Activated T-cell treated with anti-CD3 and anti-CD28 coated beads for 48 hours (primary cell): ENCODE results near the gene CHMP5.

Source experiments
- DNase-seq: peaks from one replicate; pipeline ENCODE4 v3.0.0-alpha.2; 2020; ENCODE audit warnings: low read depth

The CHMP5 gene

DNA sequence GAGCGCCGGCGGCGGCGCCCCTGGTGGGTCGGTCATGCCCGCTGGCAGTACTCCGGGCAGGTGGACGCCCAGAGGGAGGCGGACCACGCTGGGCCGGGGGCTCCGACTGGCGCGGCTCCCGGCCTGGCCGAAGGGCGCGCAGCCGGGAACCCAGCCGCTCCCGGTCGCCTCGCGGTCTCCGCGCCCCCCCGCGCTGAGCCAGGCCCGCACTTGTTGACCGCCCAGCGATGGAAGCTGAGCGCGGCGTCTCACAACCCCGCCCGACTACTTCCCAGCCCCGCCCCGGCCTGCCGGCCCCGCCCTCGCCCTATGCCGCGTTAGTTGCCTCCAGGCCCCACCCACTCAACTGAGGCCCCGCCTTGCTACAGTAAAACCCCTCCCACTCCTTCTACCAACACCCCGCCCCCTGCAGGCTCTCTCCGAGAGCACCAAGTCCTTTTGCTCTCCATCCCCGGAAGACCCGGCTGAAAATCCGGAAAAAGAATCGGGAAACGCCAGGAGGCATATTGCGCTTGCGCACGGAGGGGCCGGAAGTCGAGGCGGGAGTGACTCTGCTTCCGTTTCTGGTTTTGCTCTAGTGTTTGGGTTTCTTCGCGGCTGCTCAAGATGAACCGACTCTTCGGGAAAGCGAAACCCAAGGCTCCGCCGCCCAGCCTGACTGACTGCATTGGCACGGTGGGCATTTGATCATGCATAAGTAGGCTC, at the start of gene CHMP5, which contains the start of gene BAG1:
TSS of gene CHMP5 (plus strand) at position 577 of the 705 bp plus-strand sequence. CDS start at position 607, 30 bp downstream.
TSS of gene BAG1 (minus strand) at position 236 of the 705 bp plus-strand sequence.
- DNase-seq = peak; percentile 99

DNA sequence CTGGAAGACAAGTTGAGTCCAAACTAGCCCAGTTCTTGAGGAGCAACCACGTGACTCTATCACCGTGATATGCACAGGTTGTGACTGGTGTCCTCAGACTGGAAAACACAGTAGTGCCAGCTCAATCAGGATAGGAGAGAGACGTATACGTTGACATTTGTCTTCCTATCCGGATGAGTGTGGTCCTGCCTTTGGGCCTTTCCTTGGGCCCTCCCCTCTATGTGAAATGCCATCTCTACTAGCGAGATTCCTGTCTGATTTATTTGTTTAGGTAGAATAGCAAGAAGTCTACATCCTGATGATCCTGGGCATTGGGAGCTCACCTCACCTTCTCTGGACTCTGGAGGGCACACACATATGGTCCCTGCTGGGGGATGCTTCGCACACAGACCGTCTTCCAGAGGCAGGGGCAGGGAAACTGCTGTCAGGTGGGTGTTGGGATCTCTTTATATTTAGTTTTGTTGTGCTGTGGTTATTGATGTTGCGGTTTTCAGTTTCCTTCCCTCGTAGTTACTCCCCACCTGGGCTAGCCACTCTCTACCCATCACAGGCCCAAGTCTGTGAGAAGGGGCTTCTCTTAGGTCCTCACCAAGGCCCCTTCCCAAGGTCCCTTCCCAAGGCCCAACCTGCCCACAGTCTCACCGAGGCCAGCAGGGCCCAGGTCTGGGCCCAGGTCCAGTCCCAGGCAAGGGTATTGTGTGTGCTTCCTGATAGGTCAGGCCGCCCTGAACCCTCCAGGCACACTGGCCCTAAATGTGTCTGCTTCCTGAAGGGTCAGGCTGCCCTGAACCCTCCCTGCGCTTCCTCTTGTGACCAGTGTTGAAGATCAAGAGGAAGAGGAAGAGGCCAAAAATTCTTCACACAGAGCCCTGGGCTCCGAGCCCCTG, 43.9 kb upstream of the CHMP5 start:
- DNase-seq = no peak

DNA sequence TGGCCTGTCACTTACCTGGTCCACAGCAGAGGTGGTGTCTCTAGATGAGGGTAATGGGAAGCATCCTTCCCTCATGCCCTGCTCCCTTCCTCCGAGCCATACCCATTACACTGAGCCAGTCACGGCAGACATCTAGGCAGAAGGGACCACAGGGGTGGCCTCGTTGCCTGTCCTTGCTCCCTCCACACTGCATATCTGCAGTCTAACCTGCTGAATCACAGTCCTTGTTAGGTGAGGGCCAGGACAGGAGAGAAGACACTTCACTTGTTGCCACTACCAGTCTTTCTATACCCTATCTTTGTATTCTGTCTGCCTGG, 43.3 kb upstream of the CHMP5 start:
- no peak for DNase-seq

DNA sequence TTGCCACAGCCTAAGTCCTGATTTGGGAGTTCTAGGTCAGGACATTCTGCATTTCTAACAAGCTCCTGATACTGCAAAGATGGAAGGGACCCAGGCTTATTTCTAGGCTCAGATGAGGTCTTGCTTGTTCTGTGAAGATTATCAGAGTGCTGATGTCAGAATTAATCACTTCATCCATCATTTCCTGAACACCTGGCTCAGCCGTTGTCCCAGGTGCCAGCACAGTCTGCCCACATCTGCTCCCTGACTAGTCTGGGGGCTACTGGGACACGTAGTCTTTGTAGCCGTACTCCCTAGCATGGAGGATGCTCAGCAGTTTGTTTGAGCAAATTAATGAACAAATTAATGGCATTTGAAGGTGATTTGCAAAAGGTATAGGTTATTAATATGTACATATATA, 42.8 kb upstream of the CHMP5 start:
- no peak for DNase-seq

DNA sequence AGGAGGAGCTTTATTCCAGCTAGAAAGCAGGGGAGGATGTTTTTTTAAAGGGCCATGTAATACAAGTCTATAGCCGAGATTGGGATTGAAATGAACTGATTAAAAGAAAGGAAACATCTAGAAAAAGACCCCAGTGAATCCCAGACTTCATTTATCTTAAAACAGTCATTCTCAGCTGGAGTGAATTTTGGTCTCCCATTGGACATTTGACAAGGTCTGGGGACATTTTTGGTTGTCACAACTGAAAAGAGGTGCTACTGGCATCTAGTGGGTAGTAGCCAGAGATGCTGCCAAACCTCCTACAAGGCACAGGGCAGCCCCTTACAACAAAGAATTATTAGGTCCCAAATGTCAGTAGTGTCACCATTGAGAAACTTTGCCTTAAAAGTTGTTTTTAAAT, 41.2 kb upstream of the CHMP5 start:
- no peak for DNase-seq

DNA sequence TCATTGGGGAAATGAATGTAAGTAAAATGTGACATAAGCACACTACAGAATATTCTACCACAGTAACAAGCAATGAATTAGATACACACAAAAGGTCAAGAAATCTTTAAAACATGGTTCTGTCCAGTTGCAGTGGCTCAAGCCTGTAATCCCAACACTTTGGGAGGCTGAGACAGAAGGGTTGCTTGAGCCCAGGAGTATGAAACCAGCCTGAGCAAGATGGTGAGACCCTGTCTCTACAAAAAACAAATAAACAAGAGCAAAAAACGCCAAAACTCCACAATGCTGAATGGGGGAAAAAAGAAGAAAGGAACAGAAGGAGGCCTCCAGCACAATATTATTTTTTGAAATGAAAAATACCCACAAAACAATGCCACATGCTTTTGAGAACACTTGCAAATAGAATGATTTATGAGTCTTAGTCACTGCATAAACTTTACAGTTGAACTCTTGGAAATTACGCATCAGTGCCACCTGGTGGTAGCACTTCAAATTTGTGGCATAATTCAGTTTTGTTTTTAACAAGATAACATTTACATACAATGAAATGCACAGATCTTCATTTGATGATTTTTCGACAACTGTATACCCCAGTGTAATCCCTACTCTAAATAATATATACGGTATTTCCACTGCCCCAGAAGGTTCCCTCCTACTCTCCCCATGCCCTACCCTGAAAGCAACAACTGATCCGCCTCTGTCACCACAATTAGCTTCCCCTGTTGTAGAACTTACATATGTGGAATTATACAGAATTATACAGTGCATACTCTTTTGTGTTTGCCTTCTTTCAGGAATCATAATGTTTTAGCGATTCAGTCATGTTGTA, 39.3 kb upstream of the CHMP5 start:
- DNase-seq = peak; percentile 45

DNA sequence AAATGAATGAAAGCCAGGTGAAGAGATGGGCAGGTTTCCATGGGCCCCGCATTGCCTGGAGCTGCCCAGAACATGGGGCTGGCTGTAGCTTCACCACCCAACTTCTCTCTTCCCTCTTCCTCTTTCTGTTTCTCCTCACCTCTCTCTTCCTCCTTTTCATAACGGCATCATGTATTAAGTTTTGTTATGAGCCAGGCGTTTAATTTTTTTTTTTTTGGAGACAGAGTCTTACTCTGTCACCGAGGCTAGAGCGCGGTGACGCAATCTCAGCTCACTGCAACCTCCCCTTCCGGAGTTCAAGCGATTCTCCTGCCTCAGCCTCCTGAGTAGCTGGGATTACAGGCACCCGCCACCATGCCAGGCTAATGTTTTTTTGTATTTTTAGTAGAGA, 37.8 kb upstream of the CHMP5 start:
- no peak for DNase-seq

DNA sequence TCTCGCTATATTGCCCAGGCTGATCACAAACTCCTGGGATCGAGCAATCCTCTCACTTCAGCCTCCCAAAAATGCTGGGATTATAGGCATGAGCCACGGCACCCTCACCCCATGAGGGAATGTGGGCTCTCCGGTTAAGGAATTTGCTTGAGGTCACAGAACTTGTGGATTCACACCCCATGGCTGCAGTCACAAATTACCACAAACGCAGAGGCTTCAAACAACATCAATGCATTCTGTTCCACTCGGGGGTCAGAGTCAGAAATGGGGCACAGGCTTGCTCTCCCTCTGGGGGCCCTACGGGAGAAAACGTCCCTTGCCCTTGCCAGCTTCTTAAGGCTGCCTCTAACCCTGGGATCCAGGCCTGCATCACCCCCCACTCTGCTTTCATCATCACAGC, 37.1 kb upstream of the CHMP5 start:
- no peak for DNase-seq

DNA sequence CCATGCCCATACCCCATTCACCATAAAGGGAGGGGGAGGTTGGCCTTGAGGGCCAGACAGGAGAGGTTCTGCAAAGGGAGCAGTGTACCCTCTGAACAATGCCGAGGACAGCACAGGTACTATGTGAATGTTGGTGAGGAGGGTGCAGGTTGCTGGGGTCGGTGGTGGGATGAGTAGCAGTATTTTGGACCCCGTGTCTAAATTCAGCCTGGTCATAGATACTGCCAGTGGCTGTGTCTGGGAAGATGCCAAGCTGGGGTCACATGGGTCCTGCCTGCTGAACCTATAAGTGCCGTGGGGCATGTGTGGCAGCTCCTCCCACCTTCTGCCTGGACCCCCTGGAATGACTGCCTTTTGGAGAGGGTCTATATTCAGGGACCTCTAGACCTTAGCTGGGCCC, 36.2 kb upstream of the CHMP5 start:
- DNase-seq = no peak

DNA sequence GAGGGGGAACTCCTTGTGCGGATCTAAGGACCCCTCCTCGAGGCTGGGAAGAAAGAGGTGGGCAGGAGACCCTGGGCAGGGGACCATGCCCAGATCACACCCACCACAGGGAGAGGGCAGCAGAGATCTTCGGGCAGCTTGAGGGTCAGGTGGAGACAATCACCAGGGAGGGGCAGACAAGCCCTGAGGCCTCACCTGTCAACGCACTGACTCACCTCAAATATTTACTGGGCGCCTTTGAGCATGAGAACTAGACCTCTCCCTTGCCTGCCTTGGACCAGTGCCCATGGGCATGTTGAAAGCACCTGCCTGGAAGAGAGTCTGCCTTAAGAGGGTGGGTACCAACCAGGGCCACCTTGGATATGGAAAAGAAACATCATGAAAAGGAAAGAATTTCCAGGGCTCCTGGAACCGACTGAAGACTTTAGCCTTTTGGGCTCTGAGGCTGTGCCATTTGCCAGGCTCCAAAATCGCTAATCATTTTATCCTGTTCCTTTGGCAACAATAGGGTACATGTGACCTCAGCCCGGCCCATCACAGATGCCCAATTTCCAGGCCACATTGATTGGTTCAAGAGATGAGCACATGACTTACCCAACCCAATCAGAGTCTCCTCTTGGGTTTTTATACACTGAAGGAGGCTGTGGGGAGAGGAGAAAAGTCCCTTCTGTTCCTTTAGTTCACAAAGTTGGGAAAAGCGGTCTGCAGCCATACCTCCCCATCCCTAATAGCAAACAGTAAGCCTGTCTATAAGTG, 35.3 kb upstream of the CHMP5 start:
- DNase-seq = no peak

DNA sequence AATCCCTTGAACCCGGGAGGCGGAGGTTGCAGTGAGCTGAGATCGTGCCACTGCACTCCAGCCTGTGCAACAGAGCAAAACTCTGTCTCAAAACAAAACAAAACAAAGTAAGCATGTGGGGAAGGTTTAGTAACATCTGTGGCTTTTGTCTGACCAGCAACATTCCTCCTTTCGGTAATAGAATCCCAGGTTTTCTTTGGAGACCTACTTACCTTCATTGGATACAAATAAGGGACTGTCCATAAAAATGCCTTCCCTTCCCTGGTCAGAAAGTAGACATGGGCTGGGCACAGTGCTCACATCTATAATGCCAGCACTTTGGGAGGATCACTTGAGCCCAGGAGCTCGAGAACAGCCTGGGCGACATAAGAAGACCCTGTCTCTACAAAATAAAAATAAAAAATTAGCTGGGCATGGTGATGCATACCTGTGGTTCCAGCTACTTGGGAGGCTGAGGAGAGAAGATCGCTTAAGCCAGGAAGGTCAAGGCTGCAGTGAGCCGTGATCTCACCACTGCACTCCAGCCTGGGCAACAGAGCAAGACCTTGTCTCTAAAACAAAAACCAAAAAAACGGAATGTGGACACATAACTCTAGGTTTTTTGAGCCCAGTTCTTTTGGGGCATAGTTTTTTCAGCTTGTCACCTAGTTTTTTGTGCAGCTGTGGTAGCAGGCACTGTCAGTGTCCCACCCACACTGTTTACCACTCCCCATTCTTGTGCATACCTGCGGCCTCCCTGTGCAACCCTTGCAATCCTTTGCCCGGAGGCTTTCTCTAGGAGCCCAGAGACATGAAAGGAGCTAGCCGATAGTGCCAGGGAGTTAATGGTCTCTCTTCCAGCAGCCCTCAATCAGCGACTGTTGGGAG, 33.9 kb upstream of the CHMP5 start:
- no peak for DNase-seq

DNA sequence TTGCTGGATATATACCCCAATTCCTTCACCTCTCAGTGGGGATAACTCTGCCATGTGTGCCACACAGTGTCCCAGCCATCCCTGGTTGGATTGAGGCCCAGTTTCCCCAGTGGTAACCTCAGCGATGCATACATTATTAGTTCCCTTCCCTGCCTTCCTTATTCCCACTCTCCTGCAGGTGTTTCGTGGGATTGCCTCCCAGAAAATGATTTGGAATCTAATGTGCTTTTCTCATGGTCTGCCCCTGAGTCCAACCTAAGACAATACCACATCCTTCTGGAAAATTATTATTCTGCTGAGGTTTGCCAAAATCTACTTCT, 33.3 kb upstream of the CHMP5 start:
- no peak for DNase-seq

DNA sequence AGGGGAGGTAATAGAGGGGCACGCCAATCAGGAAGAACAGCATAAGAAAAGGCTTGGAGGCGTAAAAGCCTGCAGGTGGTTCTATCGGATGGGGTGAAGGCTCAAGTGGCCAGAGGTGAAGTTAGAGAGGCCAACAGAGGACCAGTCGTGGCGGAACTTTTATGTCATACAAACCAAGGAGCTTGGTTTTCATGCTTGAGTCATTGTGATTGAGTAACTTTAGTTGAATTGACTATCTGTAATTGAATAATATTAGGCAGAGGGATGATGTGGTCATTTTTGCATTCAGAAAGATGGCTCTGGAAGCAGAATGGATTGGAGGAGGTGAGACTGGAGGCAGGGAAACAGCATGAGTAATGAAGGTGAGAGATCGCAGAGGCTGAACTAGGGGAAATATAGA, 32.0 kb upstream of the CHMP5 start:
- DNase-seq = no peak

DNA sequence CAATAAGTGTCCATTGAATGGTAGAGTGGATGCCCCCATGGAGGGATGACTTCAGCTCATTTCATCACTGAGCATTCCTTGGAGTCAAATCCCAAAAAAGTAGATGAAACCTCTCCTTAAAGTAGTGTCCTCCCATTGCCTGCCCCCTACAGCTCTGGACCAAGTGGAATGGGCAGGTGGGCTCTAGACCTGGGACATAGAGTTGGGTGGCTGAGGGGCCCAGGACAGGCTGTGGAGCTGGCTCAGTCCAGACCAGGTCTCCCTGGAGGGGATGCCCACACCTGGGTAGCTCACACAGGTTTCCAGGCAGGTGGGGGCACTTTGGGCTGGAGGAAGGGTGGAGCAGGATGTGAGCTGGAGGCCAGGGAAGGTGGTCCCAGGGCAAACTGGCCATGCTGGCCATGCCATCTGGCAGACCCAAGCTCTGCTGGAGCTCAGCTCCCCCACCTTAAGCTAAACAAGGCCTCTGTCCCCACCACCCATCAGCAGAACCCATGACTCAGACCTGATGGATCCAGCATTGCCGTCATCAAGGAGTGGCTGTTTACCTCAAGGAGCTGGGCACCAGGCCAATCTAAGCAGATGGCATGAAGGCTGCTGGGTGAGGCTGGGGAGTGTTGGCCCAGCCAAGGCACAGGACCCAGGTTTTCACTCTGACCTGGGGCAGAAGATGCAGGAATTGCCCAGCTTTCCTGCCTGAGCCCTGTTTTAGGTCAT, 31.1 kb upstream of the CHMP5 start:
- no peak for DNase-seq

DNA sequence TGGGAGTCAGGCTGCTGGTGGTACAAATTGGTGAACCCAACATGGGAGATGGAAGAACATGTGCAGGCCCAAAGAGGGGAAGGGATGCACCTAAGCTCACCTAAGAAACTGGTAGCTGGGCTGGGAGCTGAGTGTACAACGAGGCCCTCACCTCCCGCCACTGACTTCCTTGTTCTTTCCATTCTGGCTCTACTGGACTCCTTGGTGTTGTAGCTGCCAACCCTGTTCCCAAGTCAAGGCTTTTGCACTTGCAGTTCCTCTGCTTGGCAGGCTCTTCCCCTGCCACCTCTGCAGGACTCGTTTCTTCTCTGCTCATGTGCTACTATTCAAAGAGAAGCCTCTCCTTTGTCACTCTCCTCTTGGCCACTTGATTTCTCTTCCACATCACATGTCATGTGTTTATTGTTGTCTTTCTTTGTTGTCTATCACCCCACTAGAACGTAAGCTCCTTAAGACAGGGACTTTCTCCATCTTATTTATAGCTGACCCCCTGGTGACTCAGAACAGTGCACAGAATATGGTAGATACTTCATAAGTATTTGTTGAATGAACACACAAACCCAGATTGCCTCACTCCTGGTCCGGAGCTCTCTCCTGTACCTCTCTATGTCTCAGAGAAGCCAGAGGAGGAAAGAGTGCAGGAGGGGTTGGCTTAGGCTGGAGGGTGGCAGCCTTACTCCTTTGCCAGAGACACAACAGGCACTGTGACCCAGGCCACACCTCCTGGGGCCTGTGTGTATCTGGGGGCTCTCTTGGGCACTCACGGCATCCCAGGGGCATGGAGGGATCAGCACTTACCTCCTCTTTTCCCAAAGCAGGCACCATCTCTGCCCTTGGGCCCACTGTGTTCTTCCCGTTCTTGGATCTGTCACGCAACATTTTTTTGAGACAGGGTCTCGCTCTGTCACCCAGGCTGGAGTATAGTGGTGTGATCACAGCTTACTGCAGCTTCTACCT, 30.1 kb upstream of the CHMP5 start:
- DNase-seq = no peak

DNA sequence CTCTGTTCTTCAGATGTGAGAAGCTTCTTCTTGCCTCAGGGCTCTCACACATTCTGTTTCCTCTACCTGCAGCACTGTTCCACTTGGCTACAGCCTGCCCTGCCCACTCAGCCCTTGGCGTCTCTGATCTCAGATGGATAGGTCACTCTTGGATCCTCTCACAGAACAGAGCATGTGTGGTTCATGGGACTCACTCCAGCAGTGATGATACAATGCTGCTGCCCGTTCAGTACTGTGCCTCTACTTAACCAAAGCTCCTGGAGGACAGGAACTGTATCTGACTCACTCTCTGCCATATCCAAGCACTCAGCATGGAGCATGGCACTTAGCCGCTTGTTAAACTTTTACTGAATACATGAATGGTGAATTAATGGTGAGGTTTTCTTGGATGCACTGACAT, 28.3 kb upstream of the CHMP5 start:
- no peak for DNase-seq

DNA sequence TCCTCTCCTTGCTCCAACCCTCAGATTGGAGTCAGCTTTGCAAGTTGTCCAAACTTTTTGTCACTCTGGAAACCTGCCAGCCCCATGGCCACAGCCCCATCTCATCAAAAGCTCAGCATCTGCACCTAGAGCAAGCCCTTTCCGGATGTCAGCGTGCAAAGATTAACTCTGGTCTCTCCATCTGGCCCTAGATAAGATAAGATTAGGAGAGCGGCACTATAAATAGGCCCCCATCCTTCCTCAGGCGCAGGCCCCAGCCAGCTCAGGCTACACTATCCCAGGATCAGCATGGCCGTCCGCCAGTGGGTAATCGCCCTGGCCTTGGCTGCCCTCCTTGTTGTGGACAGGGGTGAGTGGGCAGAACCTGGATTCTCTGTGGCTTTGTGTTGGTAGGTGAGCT, 24.9 kb upstream of the CHMP5 start, which contains the start of gene SPINK4:
TSS of gene SPINK4 (plus strand) at position 247 of the 400 bp plus-strand sequence. CDS start at position 289, 42 bp downstream.
- no peak for DNase-seq

DNA sequence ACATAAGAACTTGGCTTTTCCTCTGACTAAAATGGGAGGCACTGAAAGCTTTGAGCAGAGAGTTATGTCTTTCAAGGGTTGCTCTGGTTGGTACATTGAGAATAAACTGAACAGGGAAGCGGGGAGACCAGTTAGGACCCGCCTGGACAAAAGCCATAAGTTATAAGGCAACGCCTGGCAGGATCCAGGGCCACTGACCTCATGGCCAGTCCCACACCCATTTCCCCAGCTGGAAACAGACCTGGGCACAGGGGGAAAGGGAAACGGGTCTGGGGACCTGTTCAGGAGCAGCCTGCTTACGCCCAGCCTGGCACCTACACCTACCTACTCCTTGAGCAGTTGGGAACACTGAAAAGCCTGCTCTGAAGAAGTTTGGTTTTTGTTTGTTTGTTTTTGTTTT, 23.6 kb upstream of the CHMP5 start:
- DNase-seq = no peak

DNA sequence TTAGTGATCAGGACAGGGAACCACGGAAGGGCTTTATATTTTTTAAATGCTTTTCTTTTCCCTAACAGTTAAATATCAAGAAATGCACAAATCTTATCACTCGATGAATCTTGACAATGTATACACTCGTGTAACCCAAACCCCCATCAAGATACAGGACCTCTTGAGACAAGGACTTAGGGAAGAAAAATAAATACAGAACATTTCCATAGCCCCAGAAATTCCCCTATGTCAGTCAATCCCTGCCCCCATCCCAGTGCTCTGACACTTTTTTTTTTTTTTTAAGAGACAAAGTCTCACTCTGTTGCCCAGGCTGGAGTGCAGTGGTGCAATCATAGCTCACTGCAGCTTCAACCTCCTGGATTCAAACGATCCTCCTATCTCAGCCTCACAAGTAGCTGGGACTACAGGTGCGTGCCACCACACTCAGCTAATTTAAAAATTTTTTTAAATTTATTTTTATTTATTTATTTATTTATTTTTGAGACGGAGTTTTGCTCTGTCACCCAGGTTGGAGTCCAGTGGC, 22.2 kb upstream of the CHMP5 start:
- no peak for DNase-seq
